DND-41 (cell line): ENCODE results near the gene PTPN7.

ENCODE experiments used
- CTCF ChIP-seq: IDR thresholded peaks from 2 replicates; pipeline ENCODE4 v1.5.1; 2012; ENCODE audit warnings: borderline replicate concordance, low read length, moderate library complexity, mild to moderate bottlenecking; ENCODE audit not compliant: poor library complexity, severe bottlenecking; ENCODE audit errors: extremely low read depth
- EZH2 ChIP-seq: IDR thresholded peaks from 3 replicates; pipeline ENCODE4 v1.6.1; 2012; ENCODE audit warnings: borderline replicate concordance, low read depth, mild to moderate bottlenecking, moderate library complexity, low read length, inconsistent platforms; ENCODE audit not compliant: severe bottlenecking

GRCh38 chr1:202203238-202204039 is 43.0 kb upstream of the PTPN7 start:
- TF ChIP-seq EZH2 (no peak), CTCF (no peak)
